GM18511 (cell line): ENCODE results near the gene ROBO1.
"Not testable (repeated sequence)": the region's sequence is repeated elsewhere in the genome, so short reads cannot be mapped to it uniquely, and the experiment has no call there.

ENCODE experiments used
- ATAC-seq: cut with Tn5 transposase; IDR thresholded peaks from one replicate; pipeline ENCODE4 v1.9.1; 2021; ENCODE audit warnings: mild to moderate bottlenecking, moderate library complexity; ENCODE audit not compliant: unreplicated experiment

Gene ROBO1

DNA sequence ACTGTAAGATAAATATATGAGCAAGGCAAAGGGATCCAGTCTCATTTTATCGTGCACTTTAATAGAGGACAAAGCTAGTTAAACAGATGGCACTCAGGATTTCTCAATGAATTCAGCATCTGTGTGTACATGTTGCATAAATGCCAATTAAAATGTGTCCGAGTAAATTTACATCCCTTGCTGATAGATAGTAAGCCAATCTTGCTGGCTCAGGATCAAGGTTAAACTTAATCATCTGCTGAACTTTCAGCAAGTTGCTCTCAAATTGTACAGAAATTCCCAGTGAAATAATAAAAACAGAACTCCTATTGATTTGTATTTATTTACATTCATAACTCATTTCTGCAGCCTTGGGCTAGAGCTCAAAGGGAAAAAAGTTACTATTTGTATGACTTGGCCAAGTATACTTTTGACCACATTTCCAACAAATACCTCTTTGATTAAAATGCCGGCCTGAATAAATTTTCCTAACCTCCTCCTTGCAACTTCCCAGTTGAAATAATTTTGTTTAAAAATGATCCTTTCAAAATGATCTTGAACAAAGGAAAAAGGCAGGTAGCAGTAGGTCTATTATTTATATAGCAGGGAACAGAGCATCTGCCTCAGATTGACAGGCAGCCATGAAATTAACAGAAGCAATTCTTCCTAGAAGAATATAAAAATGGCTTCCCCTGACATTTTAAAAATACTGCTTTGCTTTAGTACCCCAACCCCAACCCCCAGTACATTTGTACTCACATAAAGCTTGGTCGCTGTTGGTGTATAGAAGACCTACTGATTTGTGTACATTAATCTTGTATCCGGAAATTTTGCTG, 1001.9 kb downstream of the ROBO1 start:
- no peak for ATAC-seq

DNA sequence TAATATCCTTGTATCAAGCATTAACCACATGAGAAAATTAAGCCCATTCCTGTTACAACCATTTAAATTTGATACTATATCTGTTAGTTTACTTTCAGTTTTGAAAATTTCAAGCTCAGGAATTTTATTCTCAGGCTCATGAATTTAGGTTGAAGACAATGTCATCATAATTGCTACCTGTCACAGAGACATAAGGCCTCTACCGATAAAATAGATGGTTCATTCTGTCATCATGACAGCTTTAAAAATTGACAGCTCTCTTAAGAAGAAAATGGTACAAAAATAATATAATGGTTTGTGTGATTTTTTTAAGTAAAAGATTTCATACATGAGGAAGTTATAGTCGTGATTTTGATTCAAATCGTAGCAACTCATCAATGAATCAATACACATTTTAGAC, 1003.2 kb downstream of the ROBO1 start:
- no peak for ATAC-seq

DNA sequence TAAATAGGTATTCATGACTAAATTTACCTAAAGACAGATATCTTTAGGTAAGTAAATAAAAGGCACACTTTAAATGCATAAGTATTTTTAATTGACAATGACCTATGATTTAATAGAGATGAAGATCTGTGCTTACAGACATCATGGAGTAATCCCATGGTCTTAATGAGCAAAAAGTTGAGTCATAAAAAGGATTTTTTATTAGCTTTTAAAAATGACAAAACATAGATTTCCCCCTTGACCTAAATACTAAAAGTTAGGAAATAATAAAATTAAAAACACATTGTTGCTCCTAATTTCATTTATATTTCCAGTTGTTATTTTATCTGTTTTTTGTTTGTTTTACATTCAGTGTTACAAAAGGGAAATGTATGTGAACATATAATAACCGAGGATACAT, 1005.7 kb downstream of the ROBO1 start:
- ATAC-seq = no peak

DNA sequence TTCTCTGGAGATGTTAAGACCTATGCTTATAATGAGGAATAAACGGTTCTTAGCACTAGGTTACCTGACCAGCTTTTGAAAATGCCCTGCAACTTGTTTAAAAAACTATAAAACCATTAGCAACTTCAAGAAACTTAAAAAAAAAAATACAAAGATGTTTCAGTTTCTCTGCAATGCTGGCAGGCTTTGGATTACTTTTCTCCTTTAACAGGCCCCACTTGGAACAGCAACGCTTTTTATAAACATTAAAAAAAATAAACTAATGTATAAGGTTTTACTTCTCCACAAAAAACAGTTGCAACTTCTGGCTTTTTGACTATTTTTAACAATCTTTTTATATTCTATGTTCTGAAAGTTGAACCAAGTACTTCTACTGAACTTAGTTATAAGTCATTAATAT, 1006.7 kb downstream of the ROBO1 start:
- no peak for ATAC-seq

DNA sequence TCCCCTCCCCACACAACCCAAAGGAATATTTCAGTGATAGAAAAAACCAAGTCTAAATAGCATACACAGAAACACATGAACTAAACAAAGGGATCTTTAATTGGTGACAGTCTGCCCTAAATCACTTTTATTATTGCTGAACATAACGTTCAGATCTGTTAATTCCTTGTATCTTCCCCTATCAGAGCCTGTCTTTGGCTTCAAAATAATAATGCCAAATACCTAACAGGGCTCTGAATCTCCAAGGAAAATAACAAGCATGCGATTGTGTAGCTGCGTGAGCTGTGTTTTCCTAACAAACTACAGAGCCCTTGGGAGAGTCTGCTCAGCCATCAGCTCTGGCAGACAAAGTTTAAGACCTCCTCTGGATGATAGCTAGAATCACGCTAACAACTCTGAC, 1010.1 kb downstream of the ROBO1 start:
- no peak for ATAC-seq

DNA sequence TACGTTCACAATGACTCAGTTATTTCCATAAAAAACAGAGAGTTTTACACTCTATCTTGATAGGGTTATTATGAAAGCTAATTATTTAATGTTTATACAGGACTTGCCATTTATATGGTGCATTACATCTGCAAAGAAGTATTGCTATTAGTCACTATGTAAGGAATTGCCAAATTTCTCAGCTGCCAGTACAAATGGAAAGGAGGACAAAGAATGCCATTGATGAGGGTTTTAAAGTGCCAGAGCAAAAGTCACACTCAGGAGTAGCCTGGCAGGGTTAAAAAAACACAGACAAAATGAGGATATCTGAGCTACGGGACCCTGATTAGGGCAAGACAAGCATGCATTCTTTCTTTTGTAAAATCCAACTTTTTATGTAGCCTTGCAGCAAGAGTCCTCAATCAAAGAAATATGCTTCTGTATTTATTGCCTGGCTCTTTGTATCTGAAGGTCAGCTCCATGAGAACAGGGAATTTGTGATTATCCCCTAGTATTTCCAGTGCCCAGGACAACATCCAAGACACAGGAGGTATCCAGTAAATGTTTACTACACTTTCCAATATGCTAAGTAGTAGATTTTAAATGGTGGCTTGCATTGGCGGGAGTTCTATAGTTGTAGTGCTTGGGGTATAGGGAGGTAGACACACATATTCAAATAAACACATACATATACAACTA, 1013.6 kb downstream of the ROBO1 start:
- no peak for ATAC-seq

DNA sequence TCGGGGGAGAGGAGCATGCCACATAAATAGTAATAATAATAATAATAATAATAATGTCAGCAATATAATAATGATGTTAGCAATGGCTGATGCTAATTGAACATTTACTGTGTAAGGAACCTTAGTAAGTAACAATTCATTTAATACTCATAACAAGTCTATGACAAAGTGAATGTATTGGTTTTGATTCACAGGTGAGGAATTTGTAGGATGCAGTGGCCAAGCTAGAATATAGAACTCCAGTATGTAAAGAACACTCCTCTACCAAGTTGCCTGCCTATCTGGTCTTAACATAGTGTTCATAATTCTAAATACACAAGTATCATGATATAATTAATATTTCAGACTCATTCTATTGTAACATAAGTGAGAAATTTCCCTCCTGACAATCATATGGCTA, 1016.5 kb downstream of the ROBO1 start:
- no peak for ATAC-seq

DNA sequence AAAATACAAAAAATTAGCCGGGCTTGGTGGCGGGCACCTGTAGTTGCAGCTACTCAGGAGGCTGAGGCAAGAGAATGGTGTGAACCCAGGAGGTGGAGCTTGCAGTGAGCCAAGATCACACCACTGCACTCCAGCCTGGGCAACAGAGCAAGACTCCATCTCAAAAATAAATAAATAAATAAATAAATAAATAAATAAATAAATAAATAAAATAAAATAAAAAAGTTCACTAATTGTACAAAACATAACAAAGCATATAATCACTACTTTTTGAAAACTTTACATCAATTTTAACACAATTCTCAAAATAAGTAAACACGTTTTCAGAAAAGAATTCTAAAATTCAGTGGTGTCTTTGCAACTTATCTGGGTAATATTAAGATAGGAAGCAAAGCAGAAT, 1017.5 kb downstream of the ROBO1 start:
- not testable (repeated sequence) for ATAC-seq

DNA sequence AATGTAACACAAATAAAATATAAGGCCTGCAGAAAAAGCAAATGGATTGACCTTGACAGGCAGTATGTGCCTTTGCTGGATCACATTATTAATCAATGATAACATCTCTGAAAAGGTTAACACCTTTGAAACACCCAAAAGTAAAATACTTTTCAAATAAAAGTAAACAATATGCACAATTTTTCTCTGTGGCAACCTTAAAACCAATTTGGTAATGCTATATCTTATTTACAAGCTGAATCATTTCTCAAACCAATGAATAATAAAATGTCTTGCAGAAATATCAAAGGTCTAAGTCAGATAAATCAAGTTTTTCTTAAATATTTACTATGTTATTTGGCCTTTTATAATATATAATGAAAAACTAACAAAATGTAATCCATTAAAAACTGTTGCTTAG, 1018.7 kb downstream of the ROBO1 start:
- no peak for ATAC-seq

DNA sequence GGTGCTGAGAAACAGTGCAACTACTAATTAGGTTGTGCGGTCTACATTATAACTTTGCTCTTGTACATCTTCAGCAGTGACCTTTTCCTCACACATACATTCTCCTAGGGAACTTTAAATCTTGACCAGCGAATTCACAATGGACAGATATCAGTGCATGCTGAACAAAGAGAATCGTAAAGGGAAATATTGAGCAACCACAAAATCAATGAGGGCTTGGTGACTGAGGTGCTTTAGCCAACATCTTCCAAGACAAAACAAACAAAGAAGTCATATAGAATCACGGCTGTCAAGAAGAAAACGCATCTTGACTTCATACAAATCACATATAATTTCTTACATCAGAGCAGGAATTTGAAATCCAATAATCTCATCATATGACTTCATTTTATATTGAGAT, 1022.0 kb downstream of the ROBO1 start:
- no peak for ATAC-seq

DNA sequence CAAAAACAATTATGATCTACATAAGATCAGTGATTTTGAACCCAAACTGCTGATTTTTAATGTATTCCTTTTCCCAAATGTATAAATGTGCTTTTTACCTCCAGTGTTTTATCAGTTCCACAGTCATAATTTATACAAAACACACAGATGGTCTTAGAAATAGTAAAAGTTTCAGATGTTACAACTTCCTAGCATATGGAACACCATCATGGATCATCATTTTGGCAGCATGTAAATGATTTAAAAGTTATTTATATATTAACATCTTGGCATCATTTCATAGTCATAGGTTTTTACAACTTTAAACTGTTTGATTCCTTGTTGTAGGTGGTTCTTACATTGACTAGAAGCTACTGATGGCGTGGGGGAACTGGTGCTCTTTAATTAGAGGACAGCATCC, 1025.3 kb downstream of the ROBO1 start:
- ATAC-seq = no peak

DNA sequence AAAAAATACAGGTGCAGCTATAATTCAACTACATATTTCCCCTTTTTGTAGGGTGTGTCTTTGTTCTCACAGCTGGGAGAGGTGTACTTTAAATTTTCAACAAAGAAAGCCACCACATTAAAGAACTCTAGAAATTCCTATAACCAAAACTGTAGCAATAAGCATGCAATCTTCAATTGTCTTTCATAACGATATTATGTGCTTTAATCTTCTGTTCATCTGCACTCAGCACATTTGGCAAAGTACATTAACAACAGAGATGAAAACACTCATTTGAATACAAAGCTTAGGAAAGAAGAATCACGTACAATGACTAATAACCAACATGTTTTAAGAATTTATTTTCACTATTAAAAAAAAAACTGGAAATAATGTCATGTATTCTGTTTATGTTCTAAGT, 1025.8 kb downstream of the ROBO1 start:
- ATAC-seq = no peak

DNA sequence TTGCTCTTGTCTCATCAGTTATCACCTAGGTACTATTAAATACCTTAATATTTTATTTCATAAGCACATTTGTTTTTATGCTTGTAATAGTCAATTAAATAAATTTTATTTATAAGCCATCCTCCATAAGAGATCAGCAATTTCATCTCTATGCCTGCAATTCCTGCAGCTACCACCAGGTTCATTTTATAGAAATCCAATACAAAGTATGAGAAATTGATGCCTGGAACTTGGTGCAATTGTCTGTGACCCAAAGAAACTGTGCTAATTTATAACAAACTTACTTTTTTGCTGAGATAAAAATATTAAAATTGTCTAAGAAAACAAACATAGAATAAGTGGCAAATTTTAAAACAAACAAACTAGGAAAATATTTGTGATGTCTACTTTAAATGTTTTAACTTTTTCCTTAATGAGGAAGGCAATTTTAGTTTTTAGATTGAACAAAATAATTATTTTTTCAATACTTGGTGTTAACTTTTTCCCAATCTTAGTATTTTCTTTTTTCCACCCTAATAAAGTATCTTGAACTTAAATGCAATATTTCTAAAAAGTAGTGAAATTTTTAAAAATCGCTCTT, 1026.6 kb downstream of the ROBO1 start:
- no peak for ATAC-seq

DNA sequence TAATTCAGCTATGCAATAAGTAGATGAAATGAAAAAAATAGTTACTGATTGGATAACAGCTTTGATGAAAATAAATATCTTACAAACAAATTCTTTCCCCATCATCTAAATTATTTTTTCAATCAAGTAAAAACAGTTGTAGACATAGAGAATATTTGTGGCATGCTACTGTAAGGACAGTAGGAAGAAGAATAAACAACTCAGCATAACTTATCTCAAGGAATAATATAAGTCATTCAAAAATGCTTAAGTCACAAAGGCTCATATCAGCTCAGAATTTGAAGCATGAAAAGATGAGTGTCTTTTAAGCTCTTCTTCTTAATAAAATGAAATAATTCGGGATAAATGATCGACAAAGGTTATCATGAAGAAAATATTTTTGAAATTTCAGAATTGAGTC, 1029.0 kb downstream of the ROBO1 start:
- no peak for ATAC-seq

DNA sequence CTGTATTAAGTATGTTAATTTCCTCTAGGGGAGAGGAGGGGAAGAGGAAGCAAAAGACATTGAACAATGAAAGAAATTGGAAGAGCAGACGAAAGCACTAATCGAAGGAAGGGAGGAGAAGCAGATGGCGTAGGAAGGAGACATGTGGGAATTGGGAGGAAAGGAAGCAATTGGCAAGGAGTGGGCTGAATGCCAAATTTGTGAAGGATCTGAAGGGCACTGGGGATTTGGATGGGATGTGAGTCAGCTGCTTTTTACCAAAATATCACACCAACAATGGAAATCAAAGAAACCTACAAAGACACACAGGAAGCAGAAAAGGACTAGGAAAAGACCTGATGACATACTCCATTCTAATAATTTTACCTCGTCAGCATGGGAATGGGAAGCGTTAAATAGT, 1029.8 kb downstream of the ROBO1 start:
- no peak for ATAC-seq

DNA sequence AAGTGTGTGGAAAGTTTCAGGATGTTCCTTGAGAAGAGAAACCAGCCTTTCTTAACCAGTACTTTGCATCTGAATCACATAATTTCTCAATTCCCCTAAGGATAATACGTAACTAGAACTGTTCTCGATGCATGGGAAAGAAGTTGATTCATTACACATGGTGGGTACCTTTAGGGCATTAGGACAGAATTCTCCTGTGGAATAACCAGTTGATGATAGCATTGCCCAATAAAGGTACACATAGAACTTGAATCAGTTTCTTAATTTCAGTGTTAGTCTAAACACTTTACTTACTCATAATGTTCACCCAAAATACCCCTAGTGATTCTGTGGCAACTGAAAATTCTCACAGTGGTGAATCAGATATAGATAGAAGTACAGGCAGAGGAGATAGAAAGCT, 1030.9 kb downstream of the ROBO1 start:
- ATAC-seq = no peak

DNA sequence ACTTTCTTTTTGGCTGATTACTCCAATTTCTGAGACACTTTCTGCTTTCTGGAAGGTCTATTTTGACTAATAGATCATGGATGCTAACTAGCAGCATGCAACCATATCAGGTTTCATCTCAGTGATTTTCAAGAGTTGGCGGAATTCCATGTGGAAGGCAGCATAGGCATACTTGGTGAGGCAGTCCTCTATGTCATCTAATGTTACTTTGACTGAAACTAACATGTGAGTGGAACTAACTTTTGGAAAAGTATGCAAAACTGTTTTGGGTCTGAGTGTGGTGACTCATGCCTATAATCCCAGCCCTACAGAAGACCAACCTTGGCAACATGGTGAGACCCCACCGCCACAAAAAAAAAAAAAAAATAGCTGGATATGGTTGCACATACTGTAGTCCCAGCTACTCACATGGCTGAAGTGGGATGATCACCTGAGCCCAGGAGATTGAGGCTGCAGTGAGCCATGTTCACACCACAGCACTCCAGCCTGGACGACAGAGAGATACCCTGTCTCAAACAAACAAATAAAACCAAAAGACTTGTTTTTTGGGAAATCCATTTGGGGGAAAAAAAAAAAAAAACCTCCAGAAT, 1033.7 kb downstream of the ROBO1 start:
- ATAC-seq = no peak

DNA sequence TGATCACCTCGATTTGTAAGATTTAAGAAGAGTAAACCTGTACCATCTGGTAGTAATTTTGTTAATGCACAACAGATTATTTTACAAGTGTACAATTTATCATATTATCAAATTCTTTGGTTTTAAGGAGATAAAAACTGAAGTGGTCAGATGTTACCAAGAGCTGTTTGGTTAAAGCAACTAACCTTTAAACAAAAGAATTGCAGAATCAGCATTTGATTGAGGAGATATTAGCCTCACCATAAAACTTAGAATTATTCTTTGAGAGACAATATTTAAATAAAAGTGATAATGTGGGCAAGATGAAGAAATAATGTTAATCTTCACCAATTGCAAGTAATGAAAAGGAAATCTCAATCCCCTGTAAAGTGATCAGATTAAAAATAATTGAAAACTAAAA, 1034.9 kb downstream of the ROBO1 start:
- ATAC-seq = no peak

DNA sequence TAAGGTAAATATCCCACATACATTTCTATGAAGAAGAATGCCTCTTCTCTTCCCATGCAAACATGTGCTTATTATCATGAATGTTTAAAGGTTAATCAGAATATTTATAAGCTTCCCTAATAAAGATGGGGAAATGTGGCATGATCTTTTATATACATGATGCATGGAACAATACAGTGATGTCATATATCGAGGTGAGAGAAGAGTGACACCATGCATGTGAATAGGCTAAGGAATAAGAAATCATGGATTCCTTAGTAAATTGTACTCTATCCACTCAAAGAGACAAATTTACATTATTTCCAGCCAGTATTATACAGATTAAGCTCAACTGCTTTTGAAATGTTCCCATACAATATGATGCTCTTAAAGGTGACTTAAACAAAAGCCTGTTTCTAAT, 1035.3 kb downstream of the ROBO1 start:
- ATAC-seq = no peak

DNA sequence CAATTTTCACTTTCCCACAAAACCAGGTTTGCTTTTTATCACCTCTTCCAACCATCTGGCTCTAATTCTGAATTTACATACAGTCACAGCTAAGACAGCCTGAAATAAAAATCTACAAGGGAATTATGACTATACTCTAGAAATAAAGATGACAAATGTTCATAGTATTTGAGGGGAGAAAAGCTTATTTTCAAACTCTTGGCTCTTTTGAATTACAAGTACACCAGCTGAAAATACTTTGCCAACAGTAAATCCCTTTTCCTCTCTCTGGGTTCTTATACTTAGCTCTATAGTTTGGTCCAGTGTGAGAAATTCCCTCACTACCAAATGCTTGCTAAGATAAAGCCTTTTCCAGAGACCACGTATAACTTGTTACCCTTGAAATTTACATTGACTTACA, 1037.9 kb downstream of the ROBO1 start:
- no peak for ATAC-seq

DNA sequence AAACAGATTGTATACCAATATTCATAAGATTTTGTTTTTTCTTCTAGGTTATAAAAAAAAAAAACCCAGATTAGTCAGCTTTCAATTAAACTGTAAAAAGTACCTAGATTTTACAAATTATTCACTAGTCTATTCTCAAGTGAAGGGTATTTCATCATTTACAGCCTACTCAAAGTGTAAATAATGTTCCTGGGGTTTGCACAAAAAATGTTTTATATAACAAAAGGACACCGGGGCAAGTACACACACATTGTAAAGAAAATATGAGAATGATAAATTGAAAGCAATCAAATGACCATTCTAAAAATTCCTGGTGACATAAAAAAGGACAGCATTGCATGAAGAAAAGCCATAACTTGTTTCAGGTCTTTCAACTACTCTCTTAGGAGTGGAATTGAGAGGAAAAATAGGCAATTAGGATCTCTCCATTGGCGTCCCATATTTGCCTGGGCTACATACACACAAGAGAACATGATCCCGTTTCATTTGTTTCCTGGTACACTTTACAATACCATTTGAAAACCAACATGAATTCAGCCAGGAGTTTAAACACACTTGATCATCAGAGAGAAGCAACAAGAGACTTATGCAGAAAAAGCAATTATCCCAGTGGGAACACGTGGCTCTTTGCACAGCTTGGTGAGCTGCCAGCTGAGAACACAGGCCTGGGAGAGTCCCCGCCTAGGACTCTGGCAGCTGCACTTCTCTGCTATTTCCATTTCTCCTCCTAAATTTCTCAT, 1039.2 kb downstream of the ROBO1 start:
- no peak for ATAC-seq
